ENCODE results near the gene PKP2.

The PKP2 gene

GRCh38 chr12:32754111-32754510, 142.5 kb downstream of the PKP2 start:
- Histone ChIP-seq H3K36me3 (replicated peaks; ENCODE audit: low read depth, low read length) (peaks cover 38% of the 10 kb centered on the region), H3K27me3 (ENCODE audit: low read depth, low read length) (peaks cover 4% of the 10 kb centered on the region; the same call in 1 of the 2 replicates), H4K20me1 (ENCODE audit: insufficient read depth, low read length) (no peaks in the 10 kb centered on the region), H3K27ac (ENCODE audit: low read length) (peak overlapping the region; percentile 15), H3K79me2 (ENCODE audit: low read length) (peaks cover 35% of the 10 kb centered on the region), H3K4me2 (ENCODE audit: low read length) (peak overlapping the region; percentile 95), H3K9me3 (ENCODE audit: insufficient read depth, low read length) (no peaks in the 10 kb centered on the region), H3K4me3 (ENCODE audit: low read length) (peak overlapping the region; percentile 93), H3K4me1 (ENCODE audit: low read length) (peaks cover 9% of the 10 kb centered on the region), H2AFZ (ENCODE audit: low read depth, low read length) (no peak overlapping the region), H3K9ac (ENCODE audit: low read length) (peak overlapping the region; percentile 99)
- no peak for TF ChIP-seq EZH2phosphoT487 (IDR thresholded peaks at IDR 0.05; ENCODE audit: low read depth)
- no peak for TF ChIP-seq CTCF (IDR thresholded peaks at IDR 0.05; ENCODE audit: low read depth, low read length)

- Histone ChIP-seq H3K9ac (ENCODE audit: low read length) (no peak overlapping the region), H3K36me3 (replicated peaks; ENCODE audit: low read depth, low read length) (peaks cover 42% of the 10 kb centered on the region), H2AFZ (ENCODE audit: low read depth, low read length) (no peak overlapping the region), H3K4me3 (ENCODE audit: low read length) (peak overlapping the region; percentile 93; the same call in 1 of the 2 replicates), H3K79me2 (ENCODE audit: low read length) (peaks cover 35% of the 10 kb centered on the region), H3K4me2 (ENCODE audit: low read length) (peak overlapping the region; percentile 95), H3K27ac (ENCODE audit: low read length) (no peak overlapping the region), H3K9me3 (ENCODE audit: insufficient read depth, low read length) (no peaks in the 10 kb centered on the region), H4K20me1 (ENCODE audit: insufficient read depth, low read length) (no peaks in the 10 kb centered on the region), H3K4me1 (ENCODE audit: low read length) (peaks cover 9% of the 10 kb centered on the region), H3K27me3 (ENCODE audit: low read depth, low read length) (peaks cover 4% of the 10 kb centered on the region; the same call in 1 of the 2 replicates)
- TF ChIP-seq CTCF (IDR thresholded peaks at IDR 0.05; ENCODE audit: low read depth, low read length): no peak
- no peak for TF ChIP-seq EZH2phosphoT487 (IDR thresholded peaks at IDR 0.05; ENCODE audit: low read depth)
Observed at GRCh38 chr12:32753605-32754004, 143.0 kb downstream of the PKP2 start.

GRCh38 chr12:32743264-32743663, 153.3 kb downstream of the PKP2 start:
- no peak overlapping the region for H3K4me2 ChIP-seq (ENCODE audit: low read length)
- peaks cover 6% of the 10 kb centered on the region for H4K20me1 ChIP-seq (ENCODE audit: insufficient read depth, low read length)
- no peaks in the 10 kb centered on the region for H3K9me3 ChIP-seq (ENCODE audit: insufficient read depth, low read length)
- peaks cover 11% of the 10 kb centered on the region; the same call in 1 of the 2 replicates for H3K79me2 ChIP-seq (ENCODE audit: low read length)
- H3K9ac ChIP-seq (ENCODE audit: low read length): no peak overlapping the region
- no peak for TF ChIP-seq CTCF (IDR thresholded peaks at IDR 0.05; ENCODE audit: low read depth, low read length)
- no peak overlapping the region for H3K4me3 ChIP-seq (ENCODE audit: low read length)
- no peak overlapping the region for H3K27ac ChIP-seq (ENCODE audit: low read length)
- peaks cover 71% of the 10 kb centered on the region for H3K36me3 ChIP-seq (replicated peaks; ENCODE audit: low read depth, low read length)
- H3K27me3 ChIP-seq (ENCODE audit: low read depth, low read length): no peaks in the 10 kb centered on the region
- H2AFZ ChIP-seq (ENCODE audit: low read depth, low read length): no peak overlapping the region
- no peaks in the 10 kb centered on the region for H3K4me1 ChIP-seq (ENCODE audit: low read length)

- Histone ChIP-seq H3K9ac (ENCODE audit: low read length) (no peak overlapping the region), H3K4me1 (ENCODE audit: low read length) (no peaks in the 10 kb centered on the region), H3K4me3 (ENCODE audit: low read length) (no peak overlapping the region), H2AFZ (ENCODE audit: low read depth, low read length) (no peak overlapping the region), H3K4me2 (ENCODE audit: low read length) (no peak overlapping the region), H3K27ac (ENCODE audit: low read length) (no peak overlapping the region), H3K36me3 (replicated peaks; ENCODE audit: low read depth, low read length) (peaks cover 66% of the 10 kb centered on the region), H4K20me1 (ENCODE audit: insufficient read depth, low read length) (peaks cover 6% of the 10 kb centered on the region), H3K27me3 (ENCODE audit: low read depth, low read length) (no peaks in the 10 kb centered on the region), H3K9me3 (ENCODE audit: insufficient read depth, low read length) (no peaks in the 10 kb centered on the region), H3K79me2 (ENCODE audit: low read length) (peaks cover 11% of the 10 kb centered on the region; the same call in 1 of the 2 replicates)
- TF ChIP-seq EZH2phosphoT487 (IDR thresholded peaks at IDR 0.05; ENCODE audit: low read depth) (no peak), CTCF (IDR thresholded peaks at IDR 0.05; ENCODE audit: low read depth, low read length) (no peak)
Observed at GRCh38 chr12:32742133-32742532, 154.4 kb downstream of the PKP2 start.

All from OCI-LY3 (cell line).